Astrocyte of the spinal cord (primary cell): Measurements from ENCODE around the gene MEIS1.

Experiments used
- DNase-seq: peaks from one replicate; pipeline ENCODE4 v3.0.0; 2011; ENCODE audit warnings: low read depth, low spot score
- H3K4me3 ChIP-seq: 2 replicates; pipeline ENCODE4 v1.5.1; 2011; ENCODE audit warnings: low read depth, mild to moderate bottlenecking, low read length, moderate library complexity
- in situ Hi-C: cut with HindIII; loops from 2 replicates; pipeline ENCODE4 v1.10.0; 2017; ENCODE audit warnings: low sequenced_read_pairs
- TF ChIP-seq, protein P1 (sequence below): IDR thresholded peaks from 2 replicates; pipeline ENCODE4 v1.5.1; 2012; ENCODE audit warnings: low read depth, mild to moderate bottlenecking, low read length, inconsistent platforms

MEIS1 gene

DNA sequence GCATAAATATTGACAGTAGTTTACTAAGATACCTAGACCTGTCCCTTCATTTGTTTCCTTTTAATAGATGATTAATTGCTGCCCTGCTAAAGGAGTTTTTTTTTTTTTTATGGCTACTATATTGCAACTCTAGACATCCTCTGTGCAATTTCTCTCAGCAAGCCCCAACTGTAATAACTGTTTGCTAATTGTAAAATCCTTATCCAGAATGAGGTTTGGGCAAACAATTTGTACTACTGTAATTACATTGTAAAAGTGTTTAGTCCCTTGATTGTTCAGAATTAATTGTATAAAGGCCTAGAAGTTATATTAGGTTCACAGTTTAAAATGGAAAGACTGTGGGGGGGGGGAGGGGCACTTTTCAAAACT, 3.7 kb upstream of the MEIS1 start:
- TF ChIP-seq, protein P1, sequence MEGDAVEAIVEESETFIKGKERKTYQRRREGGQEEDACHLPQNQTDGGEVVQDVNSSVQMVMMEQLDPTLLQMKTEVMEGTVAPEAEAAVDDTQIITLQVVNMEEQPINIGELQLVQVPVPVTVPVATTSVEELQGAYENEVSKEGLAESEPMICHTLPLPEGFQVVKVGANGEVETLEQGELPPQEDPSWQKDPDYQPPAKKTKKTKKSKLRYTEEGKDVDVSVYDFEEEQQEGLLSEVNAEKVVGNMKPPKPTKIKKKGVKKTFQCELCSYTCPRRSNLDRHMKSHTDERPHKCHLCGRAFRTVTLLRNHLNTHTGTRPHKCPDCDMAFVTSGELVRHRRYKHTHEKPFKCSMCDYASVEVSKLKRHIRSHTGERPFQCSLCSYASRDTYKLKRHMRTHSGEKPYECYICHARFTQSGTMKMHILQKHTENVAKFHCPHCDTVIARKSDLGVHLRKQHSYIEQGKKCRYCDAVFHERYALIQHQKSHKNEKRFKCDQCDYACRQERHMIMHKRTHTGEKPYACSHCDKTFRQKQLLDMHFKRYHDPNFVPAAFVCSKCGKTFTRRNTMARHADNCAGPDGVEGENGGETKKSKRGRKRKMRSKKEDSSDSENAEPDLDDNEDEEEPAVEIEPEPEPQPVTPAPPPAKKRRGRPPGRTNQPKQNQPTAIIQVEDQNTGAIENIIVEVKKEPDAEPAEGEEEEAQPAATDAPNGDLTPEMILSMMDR, result no peak
- H3K4me3 ChIP-seq, result no peak overlapping the region
- DNase-seq, result no peak
- in situ Hi-C loops, result loop anchor here (25.0 kb wide), 1 partner anchor 131 kb away; no protein-coding TSS in a partner anchor

DNA sequence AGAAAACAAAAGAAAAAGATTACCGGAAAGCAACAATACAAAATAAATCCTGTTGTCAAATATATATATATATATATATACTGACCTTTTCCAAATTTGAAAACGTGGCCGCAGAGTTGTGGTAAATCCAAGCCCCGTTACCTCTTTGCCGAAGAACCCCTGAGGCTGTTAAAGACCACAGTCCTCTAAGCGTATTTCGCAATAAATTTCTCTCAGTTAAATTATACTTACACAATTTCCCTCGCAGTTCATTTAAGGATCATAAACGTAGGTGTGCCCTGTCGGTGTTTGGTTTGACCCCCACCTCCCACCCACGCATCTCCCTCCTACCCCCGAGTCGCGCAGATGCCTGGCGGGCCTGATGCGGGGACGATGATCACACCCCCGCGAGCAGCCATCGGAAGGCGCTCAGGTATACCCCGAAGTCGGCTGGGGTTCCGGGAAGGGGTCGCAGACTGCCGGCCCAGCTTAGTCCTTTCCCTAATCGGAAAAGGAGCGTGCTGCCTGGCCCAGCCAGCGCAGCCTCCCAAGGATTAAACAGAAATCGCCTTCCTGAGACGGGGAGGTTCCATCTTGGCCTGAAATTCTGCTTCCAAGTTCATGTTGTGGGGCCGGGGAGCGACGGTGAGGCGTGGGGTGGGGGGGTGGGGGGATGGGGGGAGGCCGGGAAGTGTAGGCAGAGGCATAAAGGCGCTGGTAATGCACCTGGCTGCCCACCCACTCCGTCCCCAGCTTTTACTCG, 2.9 kb upstream of the MEIS1 start:
- DNase-seq, result no peak
- TF ChIP-seq, protein P1, result no peak
- H3K4me3 ChIP-seq, result peak overlapping the region; percentile 62
- in situ Hi-C loops, result loop anchor here (25.0 kb wide), 1 partner anchor 130 kb away; no protein-coding TSS in a partner anchor

DNA sequence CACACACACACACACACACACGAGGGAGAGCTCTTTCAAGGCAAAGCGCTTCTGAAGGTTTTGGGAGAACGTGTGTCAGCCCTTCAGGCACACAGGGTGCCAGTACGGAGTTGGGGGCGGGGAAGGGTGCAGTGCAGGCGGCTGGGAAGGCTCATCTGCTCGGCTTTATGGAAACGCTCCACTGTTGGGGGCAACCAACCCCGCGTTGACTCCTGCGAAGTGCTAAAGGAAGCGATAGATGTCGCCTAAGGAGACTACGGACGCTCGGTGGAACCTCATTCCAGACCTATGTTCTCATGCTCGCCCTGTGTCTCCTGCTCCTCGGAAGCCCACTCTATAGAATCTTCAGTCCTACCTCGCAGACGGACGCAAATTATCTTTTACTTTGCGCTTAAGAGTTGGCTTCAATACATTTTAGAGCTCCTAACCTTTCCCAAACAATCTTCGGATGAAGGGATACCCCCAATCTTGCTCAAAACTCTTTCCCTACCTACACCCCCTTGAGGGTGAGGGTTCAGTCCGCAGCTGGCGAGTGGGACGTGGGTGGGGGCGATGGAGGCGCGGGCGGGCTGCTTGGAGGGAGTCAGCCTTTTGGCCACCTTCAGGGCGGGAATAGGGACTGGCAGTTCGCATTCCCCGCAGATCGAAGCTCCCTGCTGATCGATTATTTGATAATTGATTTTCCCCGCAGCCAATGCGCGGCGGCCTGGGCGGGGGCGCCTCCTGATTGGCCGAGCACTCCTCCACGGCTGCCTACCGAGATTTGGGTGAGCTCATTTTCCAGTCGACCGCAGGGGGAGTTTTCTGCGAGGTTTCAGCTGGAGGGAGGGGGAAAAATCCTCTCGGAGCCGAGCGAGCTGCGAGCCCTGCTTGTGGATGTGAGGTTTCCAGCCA, 1.9 kb upstream of the MEIS1 start:
- TF ChIP-seq, protein P1, result no peak
- peak; percentile 96 for DNase-seq
- peak overlapping the region; percentile 62 for H3K4me3 ChIP-seq
- in situ Hi-C loops, result loop anchor here (25.0 kb wide), 1 partner anchor 129 kb away; no protein-coding TSS in a partner anchor

DNA sequence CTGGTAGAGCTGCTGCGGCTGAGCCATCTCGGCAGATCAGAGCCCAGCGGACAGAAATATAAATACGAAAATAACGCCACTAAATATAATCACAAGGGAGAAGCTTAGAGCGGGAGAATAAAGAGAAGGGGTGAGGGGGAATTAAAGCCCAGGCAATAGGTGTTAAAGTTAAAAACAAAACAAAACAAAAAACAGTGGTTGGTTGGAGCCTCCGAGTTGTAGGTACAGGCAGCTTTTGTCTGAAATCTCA, 1.3 kb upstream of the MEIS1 start:
- in situ Hi-C loops, result loop anchor here (25.0 kb wide), 1 partner anchor 129 kb away; no protein-coding TSS in a partner anchor
- no peak for DNase-seq
- TF ChIP-seq, protein P1, result no peak
- H3K4me3 ChIP-seq, result peak overlapping the region; percentile 62

DNA sequence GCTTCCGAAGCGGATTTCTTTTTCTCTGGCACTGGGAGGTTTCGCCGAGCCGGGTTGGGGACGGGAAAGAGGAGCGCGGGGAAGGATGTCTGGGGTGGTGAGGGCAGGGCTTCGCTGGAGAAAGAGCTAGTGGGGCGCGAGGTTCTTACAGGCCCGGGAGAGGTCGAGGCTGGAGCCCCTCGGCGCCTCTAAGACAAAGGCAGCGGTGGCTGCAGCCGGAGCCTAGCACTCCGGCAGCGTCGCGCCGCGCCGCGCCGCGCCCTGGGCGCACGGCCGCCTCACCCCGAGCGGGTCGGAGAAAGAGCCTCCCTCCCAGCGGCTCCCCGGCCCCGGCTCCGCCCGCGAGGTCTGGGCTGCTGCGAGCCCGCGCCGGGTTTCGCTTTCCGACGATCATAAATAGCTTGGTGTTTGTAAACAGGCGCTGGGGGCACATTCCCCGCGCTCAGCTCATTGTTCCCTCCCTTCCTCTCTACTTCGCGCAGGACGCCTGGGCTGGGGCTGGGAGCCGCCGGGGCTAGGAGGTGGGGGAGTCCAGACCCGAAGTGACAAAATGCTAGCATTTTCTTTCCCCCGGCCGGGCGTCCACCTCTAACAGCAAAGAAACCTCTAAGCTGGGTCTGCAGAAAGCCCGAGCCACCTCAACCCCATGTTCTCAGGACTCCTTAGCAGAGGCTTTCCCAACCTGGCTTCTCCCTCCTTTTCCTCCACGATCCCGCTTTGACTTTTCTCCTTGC, 813 bp upstream of the MEIS1 start:
- in situ Hi-C loops, result loop anchor here (25.0 kb wide), 1 partner anchor 128 kb away; no protein-coding TSS in a partner anchor
- TF ChIP-seq, protein P1, result no peak
- DNase-seq, result peak; percentile 77
- H3K4me3 ChIP-seq, result peak overlapping the region; percentile 62

DNA sequence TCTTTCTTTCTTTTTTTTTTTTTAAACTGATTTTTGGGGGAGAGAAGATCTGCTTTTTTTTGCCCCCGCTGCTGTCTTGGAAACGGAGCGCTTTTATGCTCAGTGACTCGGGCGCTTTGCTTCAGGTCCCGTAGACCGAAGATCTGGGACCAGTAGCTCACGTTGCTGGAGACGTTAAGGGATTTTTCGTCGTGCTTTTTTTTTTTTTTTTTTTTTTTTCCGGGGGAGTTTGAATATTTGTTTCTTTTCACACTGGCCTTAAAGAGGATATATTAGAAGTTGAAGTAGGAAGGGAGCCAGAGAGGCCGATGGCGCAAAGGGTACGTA, 587 bp downstream of the MEIS1 start:
- TF ChIP-seq, protein P1, result no peak
- in situ Hi-C loops, result loop anchor here (25.0 kb wide), 1 partner anchor 127 kb away; no protein-coding TSS in a partner anchor
- H3K4me3 ChIP-seq, result peak overlapping the region; percentile 62
- DNase-seq, result peak; percentile 38
